Measurements from ENCODE around the gene SPTBN2. TPM values are rescaled to one million over a fixed set of nuclear protein-coding genes. Genes with fewer than 3 reads are reported as not detected.

Gene SPTBN2
- total and polyA plus RNA-seq, 2 donors (not counting 3 experiments of a cell fraction or from before 2014, with no cell fraction given), result 3.8 to 19.8 TPM

DNA sequence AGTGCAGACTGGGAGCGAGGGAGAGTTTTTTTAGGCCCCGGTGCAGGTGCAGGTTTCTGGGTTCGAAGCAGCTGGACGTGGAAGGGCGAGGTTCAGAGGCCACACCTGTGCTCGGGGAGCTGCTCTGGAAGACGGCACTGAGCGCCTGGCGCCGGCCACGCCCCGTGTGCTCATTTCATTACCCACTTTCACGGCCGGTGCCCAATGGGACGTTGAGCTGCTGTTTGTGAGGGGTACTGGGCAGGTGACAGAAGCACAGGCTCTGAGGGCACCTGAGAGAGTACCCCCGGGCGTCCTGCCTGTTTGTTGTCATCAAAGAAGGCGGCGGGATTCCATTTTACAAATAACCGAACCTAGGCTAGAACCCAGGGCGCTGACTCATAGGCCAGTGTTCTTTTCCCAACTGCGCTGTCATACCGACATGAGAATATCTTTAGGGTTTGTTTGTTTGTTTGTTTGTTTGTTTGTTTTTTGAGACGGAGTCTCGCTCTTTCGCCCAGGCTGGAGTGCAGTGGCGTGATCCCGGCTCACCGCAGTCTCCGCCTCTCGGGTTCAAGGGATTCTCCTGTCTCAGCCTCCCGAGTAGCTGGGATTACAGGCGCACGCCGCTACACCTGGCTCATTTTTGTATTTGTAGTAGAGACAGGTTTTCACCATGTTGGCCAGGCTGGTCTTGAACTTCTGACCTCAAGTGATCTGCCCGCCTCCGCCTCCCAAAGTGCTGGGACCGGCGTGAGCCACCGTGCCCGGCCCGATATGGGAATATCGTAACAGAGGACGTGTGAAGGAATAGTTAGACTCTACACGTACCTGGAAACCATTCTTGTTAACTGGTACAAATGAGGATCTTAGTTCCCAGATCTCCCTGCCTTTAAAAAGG, 16.6 kb upstream of the SPTBN2 start:
- Histone ChIP-seq H3K9ac (replicated peaks; ENCODE audit: extremely low read depth, insufficient read depth, low read length) (no peak overlapping the region), H4K20me1 (replicated peaks; ENCODE audit: control insufficient read depth, extremely low read depth, insufficient read depth, low read length) (no peaks in the 10 kb centered on the region), H3K4me1 (ENCODE audit: control insufficient read depth, extremely low read depth, insufficient read depth, low read length) (peaks cover 21% of the 10 kb centered on the region), H3K79me2 (ENCODE audit: control insufficient read depth, insufficient read depth, low read length) (peaks cover 16% of the 10 kb centered on the region), H3K4me3 (replicated peaks in 1 of 3; ENCODE audit: insufficient read depth in 1 of 3, low read depth in 1 of 3, low read length in 3 of 3) (peak overlapping the region; percentile 60 to 95 (median 78)), H3K27ac (ENCODE audit: insufficient read depth, low read depth, low read length) (no peak overlapping the region), H3K27me3 (ENCODE audit: control insufficient read depth in 2 of 2, insufficient read depth in 2 of 2, low read length in 2 of 2) (no peaks in the 10 kb centered on the region), H3K9me1 (replicated peaks; ENCODE audit: control insufficient read depth, extremely low read depth, insufficient read depth, low read length) (peaks cover 2% of the 10 kb centered on the region), H2AFZ (ENCODE audit: low read depth, low read length) (peak overlapping the region; percentile 85), H3K36me3 (ENCODE audit: control insufficient read depth in 2 of 2, extremely low read depth in 1 of 2, insufficient read depth in 2 of 2, low read length in 2 of 2) (no peaks in the 10 kb centered on the region), H3K4me2 (ENCODE audit: insufficient read depth, low read length) (peak overlapping the region; percentile 85), H3K9me3 (replicated peaks; ENCODE audit: control insufficient read depth, insufficient read depth, low read length) (no peaks in the 10 kb centered on the region)
- peak; percentile 10 for DNase-seq (ENCODE audit: low read depth, low spot score)
- peak; percentile 5 for TF ChIP-seq FOS (IDR thresholded peaks at IDR 0.05; ENCODE audit: borderline replicate concordance, insufficient read depth, low read length)
- no peak for TF ChIP-seq JUN (IDR thresholded peaks at IDR 0.05; ENCODE audit: borderline replicate concordance, insufficient read depth, insufficient read length, low read depth)
- no peak for FAIRE-seq
- intact Hi-C loops (cut with micrococcal nuclease) (loop anchor here (2.0 to 5.0 kb wide), 2 partner anchors 15 to 53 kb away; no protein-coding TSS in a partner anchor), dilution Hi-C loops (cut with MboI; ENCODE audit: extremely low pct_ligation_motif_present, low sequenced_read_pairs) (no loop called here)
- ChIA-PET CTCF (interaction anchor here (1.1 kb wide), 1 partner anchor 50 kb away, joined by 3 read pairs; no protein-coding TSS in a partner anchor), POLR2A (no interaction called here)
- BruUV-seq (replicated peaks), result no TSS peak

DNA sequence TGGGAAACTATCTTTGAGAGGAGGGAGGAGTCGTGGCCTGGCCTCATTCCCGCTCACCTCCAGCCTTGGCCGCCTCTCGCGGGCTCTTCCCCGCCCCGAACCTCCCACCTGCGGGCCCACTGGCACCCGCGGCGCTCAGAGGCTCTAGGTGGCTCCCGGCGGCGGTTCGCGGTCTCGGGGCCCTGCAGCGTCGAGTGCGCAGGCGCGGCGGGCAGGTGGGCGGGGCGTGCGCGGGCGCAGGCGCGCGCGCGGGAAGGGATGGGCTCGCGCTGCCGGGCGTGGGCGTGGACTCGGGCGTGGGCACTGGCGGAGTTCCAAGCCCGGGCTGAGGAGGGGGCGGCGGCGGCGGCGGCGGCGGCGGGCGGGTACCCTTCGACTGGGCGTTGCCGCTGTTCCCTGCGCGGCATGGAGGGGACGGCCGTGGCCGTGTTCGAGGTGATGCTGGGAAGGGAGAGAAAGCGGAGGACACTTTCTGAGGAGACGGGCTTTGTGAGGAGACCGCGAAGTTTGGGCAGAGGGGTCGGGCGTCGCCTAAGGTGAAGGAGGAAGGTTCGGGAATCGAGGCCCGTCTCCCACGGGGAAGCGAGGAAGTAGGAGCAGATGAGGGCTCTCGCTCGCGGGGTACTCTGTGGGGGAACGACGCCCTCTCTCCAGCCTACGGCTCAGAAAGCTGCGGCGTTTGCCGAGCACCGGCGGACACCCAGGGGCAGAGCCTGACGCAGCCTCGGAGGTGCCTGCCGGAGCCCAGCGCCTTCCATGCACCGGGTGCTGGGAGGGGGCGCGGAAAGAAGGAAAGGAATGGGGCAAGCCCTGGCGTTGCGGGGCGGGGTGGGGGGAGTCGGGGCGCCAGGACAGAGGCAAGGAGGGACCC, 15.7 kb upstream of the SPTBN2 start:
- POLR2A ChIA-PET, result no interaction called here
- H2AFZ ChIP-seq (ENCODE audit: low read depth, low read length), result peak overlapping the region; percentile 98
- peak overlapping the region; percentile 79 for H3K9ac ChIP-seq (replicated peaks; ENCODE audit: extremely low read depth, insufficient read depth, low read length)
- no peaks in the 10 kb centered on the region for H3K9me3 ChIP-seq (replicated peaks; ENCODE audit: control insufficient read depth, insufficient read depth, low read length)
- TF ChIP-seq JUN (IDR thresholded peaks at IDR 0.05; ENCODE audit: borderline replicate concordance, insufficient read depth, insufficient read length, low read depth), result no peak
- no peak for TF ChIP-seq MYC (IDR thresholded peaks at IDR 0.05; ENCODE audit: low read depth, low read length)
- TF ChIP-seq EZH2 (IDR thresholded peaks at IDR 0.05; ENCODE audit: borderline replicate concordance, low read depth, low read length, severe bottlenecking), result no peak
- no peak for TF ChIP-seq FOS (IDR thresholded peaks at IDR 0.05; ENCODE audit: borderline replicate concordance, insufficient read depth, low read length)
- TF ChIP-seq, protein P1, sequence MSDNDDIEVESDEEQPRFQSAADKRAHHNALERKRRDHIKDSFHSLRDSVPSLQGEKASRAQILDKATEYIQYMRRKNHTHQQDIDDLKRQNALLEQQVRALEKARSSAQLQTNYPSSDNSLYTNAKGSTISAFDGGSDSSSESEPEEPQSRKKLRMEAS (IDR thresholded peaks at IDR 0.05; ENCODE audit: insufficient read depth, insufficient read length), result no peak
- peak; percentile 93 for TF ChIP-seq POLR2A (IDR thresholded peaks at IDR 0.05; ENCODE audit: low read depth, low read length)
- no peak for TF ChIP-seq GATA2 (IDR thresholded peaks at IDR 0.05; ENCODE audit: insufficient read depth, insufficient read length, low read depth, low read length)
- TF ChIP-seq, protein P2, sequence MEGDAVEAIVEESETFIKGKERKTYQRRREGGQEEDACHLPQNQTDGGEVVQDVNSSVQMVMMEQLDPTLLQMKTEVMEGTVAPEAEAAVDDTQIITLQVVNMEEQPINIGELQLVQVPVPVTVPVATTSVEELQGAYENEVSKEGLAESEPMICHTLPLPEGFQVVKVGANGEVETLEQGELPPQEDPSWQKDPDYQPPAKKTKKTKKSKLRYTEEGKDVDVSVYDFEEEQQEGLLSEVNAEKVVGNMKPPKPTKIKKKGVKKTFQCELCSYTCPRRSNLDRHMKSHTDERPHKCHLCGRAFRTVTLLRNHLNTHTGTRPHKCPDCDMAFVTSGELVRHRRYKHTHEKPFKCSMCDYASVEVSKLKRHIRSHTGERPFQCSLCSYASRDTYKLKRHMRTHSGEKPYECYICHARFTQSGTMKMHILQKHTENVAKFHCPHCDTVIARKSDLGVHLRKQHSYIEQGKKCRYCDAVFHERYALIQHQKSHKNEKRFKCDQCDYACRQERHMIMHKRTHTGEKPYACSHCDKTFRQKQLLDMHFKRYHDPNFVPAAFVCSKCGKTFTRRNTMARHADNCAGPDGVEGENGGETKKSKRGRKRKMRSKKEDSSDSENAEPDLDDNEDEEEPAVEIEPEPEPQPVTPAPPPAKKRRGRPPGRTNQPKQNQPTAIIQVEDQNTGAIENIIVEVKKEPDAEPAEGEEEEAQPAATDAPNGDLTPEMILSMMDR (IDR thresholded peaks at IDR 0.05; ENCODE audit: extremely low read depth in 1 of 2, insufficient read depth in 1 of 2, low read depth in 1 of 2, low read length in 2 of 2), result no peak
- peak; percentile 89 for TF ChIP-seq POLR2AphosphoS5 (IDR thresholded peaks at IDR 0.05; ENCODE audit: insufficient read depth, low read depth, low read length)
- CTCF ChIA-PET, result interaction anchor here (1.1 kb wide), 1 partner anchor 49 kb away, joined by 3 read pairs; no protein-coding TSS in a partner anchor
- H3K27me3 ChIP-seq (ENCODE audit: control insufficient read depth in 2 of 2, insufficient read depth in 2 of 2, low read length in 2 of 2), result no peaks in the 10 kb centered on the region
- intact Hi-C loops (cut with micrococcal nuclease) (loop anchor here (2.0 to 5.0 kb wide), 2 partner anchors 14 to 52 kb away; no protein-coding TSS in a partner anchor), dilution Hi-C loops (cut with MboI; ENCODE audit: extremely low pct_ligation_motif_present, low sequenced_read_pairs) (no loop called here)
- peak overlapping the region; percentile 33 for H3K27ac ChIP-seq (ENCODE audit: insufficient read depth, low read depth, low read length)
- H3K4me2 ChIP-seq (ENCODE audit: insufficient read depth, low read length), result peak overlapping the region; percentile 85
- no TSS peak for BruUV-seq (replicated peaks)
- FAIRE-seq, result peak; percentile 78
- H3K4me1 ChIP-seq (ENCODE audit: control insufficient read depth, extremely low read depth, insufficient read depth, low read length), result peaks cover 29% of the 10 kb centered on the region
- no peaks in the 10 kb centered on the region for H3K36me3 ChIP-seq (ENCODE audit: control insufficient read depth in 2 of 2, extremely low read depth in 1 of 2, insufficient read depth in 2 of 2, low read length in 2 of 2)
- H3K9me1 ChIP-seq (replicated peaks; ENCODE audit: control insufficient read depth, extremely low read depth, insufficient read depth, low read length), result no peaks in the 10 kb centered on the region
- peak; percentile 84 for DNase-seq (ENCODE audit: low read depth, low spot score)
- peaks cover 14% of the 10 kb centered on the region for H3K79me2 ChIP-seq (ENCODE audit: control insufficient read depth, insufficient read depth, low read length)
- H3K4me3 ChIP-seq (replicated peaks in 1 of 3; ENCODE audit: insufficient read depth in 1 of 3, low read depth in 1 of 3, low read length in 3 of 3), result peak overlapping the region; percentile 60 to 95 (median 78)
- no peaks in the 10 kb centered on the region for H4K20me1 ChIP-seq (replicated peaks; ENCODE audit: control insufficient read depth, extremely low read depth, insufficient read depth, low read length)

Data from endothelial cell of umbilical vein (primary cell).